ENCODE data around the gene CAPNS2.

The CAPNS2 gene

DNA sequence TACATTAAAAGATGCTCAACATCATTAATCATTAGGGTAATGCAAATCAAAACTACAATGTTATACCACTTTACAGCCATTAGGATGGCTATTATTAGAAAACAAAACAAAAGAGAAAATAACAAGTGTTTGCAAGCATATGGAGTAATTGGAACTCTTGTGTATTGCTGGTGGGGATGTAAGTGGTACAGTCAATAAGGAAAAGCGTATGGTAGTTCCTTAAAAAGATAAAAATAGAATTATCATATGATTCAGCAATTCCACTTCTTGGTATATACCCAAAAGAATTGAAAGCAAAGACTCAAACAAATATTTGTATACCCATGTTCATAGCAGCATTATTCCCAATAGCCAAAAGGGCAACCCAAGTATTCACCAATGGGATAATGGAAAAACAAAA lies 1.4 kb upstream of the CAPNS2 start:
- no peaks in the 10 kb centered on the region for H3K27me3 ChIP-seq (ENCODE audit: insufficient read depth, insufficient read length)
- no peaks in the 10 kb centered on the region for H3K9me3 ChIP-seq (ENCODE audit: insufficient read depth, low read length)
- no peak overlapping the region for H3K9ac ChIP-seq (ENCODE audit: insufficient read length, low read depth)
- DNase-seq (ENCODE audit: low read depth, low spot score), result no peak
- H3K4me3 ChIP-seq (ENCODE audit: insufficient read length, low read depth), result no peak overlapping the region
- peaks cover 15% of the 10 kb centered on the region for H3K36me3 ChIP-seq (ENCODE audit: insufficient read depth, insufficient read length, low read length)
- TF ChIP-seq YY1 (IDR thresholded peaks at IDR 0.05; ENCODE audit: insufficient read depth, insufficient read length), result no peak
- TF ChIP-seq ZNF274 (IDR thresholded peaks at IDR 0.05; ENCODE audit: low read depth, low read length), result no peak
- no peak for TF ChIP-seq SUZ12 (IDR thresholded peaks at IDR 0.05; ENCODE audit: extremely low read depth, insufficient read depth, insufficient read length)
- H3K4me1 ChIP-seq (ENCODE audit: insufficient read depth, insufficient read length), result no peaks in the 10 kb centered on the region

GRCh38 chr16:55567382-55567781 lies 898 bp downstream of the CAPNS2 start:
- H3K4me1 ChIP-seq (ENCODE audit: insufficient read depth, insufficient read length), result no peaks in the 10 kb centered on the region
- no peaks in the 10 kb centered on the region for H3K27me3 ChIP-seq (ENCODE audit: insufficient read depth, insufficient read length)
- no peak for DNase-seq (ENCODE audit: low read depth, low spot score)
- TF ChIP-seq SUZ12 (IDR thresholded peaks at IDR 0.05; ENCODE audit: extremely low read depth, insufficient read depth, insufficient read length) (no peak), YY1 (IDR thresholded peaks at IDR 0.05; ENCODE audit: insufficient read depth, insufficient read length) (no peak), ZNF274 (IDR thresholded peaks at IDR 0.05; ENCODE audit: low read depth, low read length) (no peak)
- peaks cover 10% of the 10 kb centered on the region for H3K36me3 ChIP-seq (ENCODE audit: insufficient read depth, insufficient read length, low read length)
- no peaks in the 10 kb centered on the region for H3K9me3 ChIP-seq (ENCODE audit: insufficient read depth, low read length)
- H3K9ac ChIP-seq (ENCODE audit: insufficient read length, low read depth), result no peak overlapping the region
- no peak overlapping the region for H3K4me3 ChIP-seq (ENCODE audit: insufficient read length, low read depth)

GRCh38 chr16:55568207-55568606 lies 1.7 kb downstream of the CAPNS2 start:
- H3K27me3 ChIP-seq (ENCODE audit: insufficient read depth, insufficient read length), result no peaks in the 10 kb centered on the region

DNA sequence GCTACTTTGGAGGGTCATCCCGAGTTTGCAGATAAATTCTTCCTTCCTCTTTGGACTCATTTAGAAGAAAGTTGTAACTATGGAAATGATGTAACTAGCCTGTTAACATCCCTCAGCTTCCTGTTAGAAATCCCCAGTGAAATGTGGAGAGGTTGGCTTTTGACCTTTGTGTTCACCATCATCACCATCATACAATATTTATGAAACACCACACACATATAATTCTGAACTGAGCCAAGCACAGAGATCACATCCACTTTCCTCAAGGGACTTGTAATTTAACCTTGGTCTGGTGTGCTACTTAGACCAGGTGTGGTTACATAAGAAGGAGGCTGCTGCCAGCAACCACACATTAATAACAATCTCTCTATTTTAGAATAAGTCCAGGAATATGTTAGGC lies 2.5 kb downstream of the CAPNS2 start:
- H3K4me1 ChIP-seq (ENCODE audit: insufficient read depth, insufficient read length), result no peaks in the 10 kb centered on the region
- DNase-seq (ENCODE audit: low read depth, low spot score), result no peak

More at GRCh38 chr16:55568207-55568606, 1.7 kb downstream of the CAPNS2 start:
- Histone ChIP-seq H3K36me3 (ENCODE audit: insufficient read depth, insufficient read length, low read length) (peaks cover 10% of the 10 kb centered on the region), H3K9ac (ENCODE audit: insufficient read length, low read depth) (no peak overlapping the region), H3K4me1 (ENCODE audit: insufficient read depth, insufficient read length) (no peaks in the 10 kb centered on the region), H3K4me3 (ENCODE audit: insufficient read length, low read depth) (no peak overlapping the region), H3K9me3 (ENCODE audit: insufficient read depth, low read length) (no peaks in the 10 kb centered on the region)
- DNase-seq (ENCODE audit: low read depth, low spot score), result no peak
- TF ChIP-seq SUZ12 (IDR thresholded peaks at IDR 0.05; ENCODE audit: extremely low read depth, insufficient read depth, insufficient read length) (no peak), YY1 (IDR thresholded peaks at IDR 0.05; ENCODE audit: insufficient read depth, insufficient read length) (no peak), ZNF274 (IDR thresholded peaks at IDR 0.05; ENCODE audit: low read depth, low read length) (no peak)

GRCh38 chr16:55570159-55570558 lies 3.7 kb downstream of the CAPNS2 start:
- H3K4me1 ChIP-seq (ENCODE audit: insufficient read depth, insufficient read length), result no peaks in the 10 kb centered on the region
- H3K9ac ChIP-seq (ENCODE audit: insufficient read length, low read depth), result no peak overlapping the region
- DNase-seq (ENCODE audit: low read depth, low spot score), result no peak
- no peaks in the 10 kb centered on the region for H3K27me3 ChIP-seq (ENCODE audit: insufficient read depth, insufficient read length)
- peaks cover 10% of the 10 kb centered on the region for H3K36me3 ChIP-seq (ENCODE audit: insufficient read depth, insufficient read length, low read length)
- no peaks in the 10 kb centered on the region for H3K9me3 ChIP-seq (ENCODE audit: insufficient read depth, low read length)
- TF ChIP-seq SUZ12 (IDR thresholded peaks at IDR 0.05; ENCODE audit: extremely low read depth, insufficient read depth, insufficient read length) (no peak), ZNF274 (IDR thresholded peaks at IDR 0.05; ENCODE audit: low read depth, low read length) (no peak), YY1 (IDR thresholded peaks at IDR 0.05; ENCODE audit: insufficient read depth, insufficient read length) (no peak)
- H3K4me3 ChIP-seq (ENCODE audit: insufficient read length, low read depth), result no peak overlapping the region

More for the DNA sequence above, 2.5 kb downstream of the CAPNS2 start:
- H3K9ac ChIP-seq (ENCODE audit: insufficient read length, low read depth), result no peak overlapping the region
- H3K36me3 ChIP-seq (ENCODE audit: insufficient read depth, insufficient read length, low read length), result peaks cover 10% of the 10 kb centered on the region
- H3K27me3 ChIP-seq (ENCODE audit: insufficient read depth, insufficient read length), result no peaks in the 10 kb centered on the region
- H3K9me3 ChIP-seq (ENCODE audit: insufficient read depth, low read length), result no peaks in the 10 kb centered on the region
- no peak overlapping the region for H3K4me3 ChIP-seq (ENCODE audit: insufficient read length, low read depth)
- TF ChIP-seq SUZ12 (IDR thresholded peaks at IDR 0.05; ENCODE audit: extremely low read depth, insufficient read depth, insufficient read length) (no peak), ZNF274 (IDR thresholded peaks at IDR 0.05; ENCODE audit: low read depth, low read length) (no peak), YY1 (IDR thresholded peaks at IDR 0.05; ENCODE audit: insufficient read depth, insufficient read length) (no peak)

DNA sequence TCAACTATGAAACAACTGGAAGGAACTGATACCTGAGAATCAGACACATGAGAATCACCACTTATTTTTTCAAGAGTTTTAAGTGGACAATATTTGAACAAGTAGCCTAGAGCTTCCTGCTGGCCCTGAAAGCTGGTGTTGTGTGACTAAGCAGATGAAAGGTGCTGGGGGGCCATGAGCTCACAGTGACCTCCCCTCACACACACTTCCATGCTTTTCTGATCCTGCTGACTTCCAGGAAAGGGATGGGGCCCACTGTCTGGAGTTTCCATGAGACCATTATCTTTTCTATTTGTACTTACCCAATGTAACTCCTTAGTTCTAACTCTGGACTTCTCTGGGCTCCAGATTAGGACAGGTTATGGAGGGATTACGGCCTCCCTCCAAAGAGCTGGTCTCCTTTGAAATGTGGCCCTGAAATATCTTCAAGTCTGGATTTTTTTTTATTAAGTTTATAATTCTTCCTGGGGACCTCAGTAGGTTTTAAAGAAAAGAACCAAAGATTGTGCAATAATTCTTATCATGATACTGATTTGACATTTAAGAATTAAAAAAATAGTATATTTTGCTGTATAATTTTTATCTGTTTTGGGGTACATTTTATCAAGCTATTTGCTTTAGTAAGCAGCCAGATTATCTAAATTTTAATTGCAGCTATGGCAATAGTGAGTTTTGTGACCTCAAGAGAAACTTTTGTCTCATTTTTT lies 4.9 kb downstream of the CAPNS2 start:
- H3K9me3 ChIP-seq (ENCODE audit: insufficient read depth, low read length), result no peaks in the 10 kb centered on the region
- H3K4me1 ChIP-seq (ENCODE audit: insufficient read depth, insufficient read length), result no peaks in the 10 kb centered on the region
- no peak overlapping the region for H3K4me3 ChIP-seq (ENCODE audit: insufficient read length, low read depth)
- TF ChIP-seq SUZ12 (IDR thresholded peaks at IDR 0.05; ENCODE audit: extremely low read depth, insufficient read depth, insufficient read length), result no peak
- TF ChIP-seq ZNF274 (IDR thresholded peaks at IDR 0.05; ENCODE audit: low read depth, low read length), result no peak
- TF ChIP-seq YY1 (IDR thresholded peaks at IDR 0.05; ENCODE audit: insufficient read depth, insufficient read length), result no peak
- no peak for DNase-seq (ENCODE audit: low read depth, low spot score)
- H3K36me3 ChIP-seq (ENCODE audit: insufficient read depth, insufficient read length, low read length), result peaks cover 12% of the 10 kb centered on the region
- no peaks in the 10 kb centered on the region for H3K27me3 ChIP-seq (ENCODE audit: insufficient read depth, insufficient read length)
- no peak overlapping the region for H3K9ac ChIP-seq (ENCODE audit: insufficient read length, low read depth)

DNA sequence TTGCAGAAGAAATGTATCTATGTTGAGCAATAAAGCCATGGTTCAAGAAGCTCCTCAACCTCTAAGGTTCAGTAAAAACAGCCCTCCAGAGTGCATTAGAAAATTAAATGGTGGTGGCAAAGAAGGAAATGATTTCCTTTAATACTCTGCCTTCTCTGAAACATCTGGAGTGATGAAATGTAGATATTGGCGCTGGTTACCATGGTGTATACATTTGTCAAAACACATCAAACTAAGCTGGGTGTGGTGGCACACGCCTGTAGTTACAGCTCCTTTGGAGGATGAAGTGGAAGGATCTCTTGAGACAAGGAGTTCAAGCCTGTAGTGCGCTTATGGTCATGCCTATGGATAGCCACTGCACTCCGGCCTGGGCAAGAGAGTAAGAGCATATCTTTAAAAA lies 6.0 kb downstream of the CAPNS2 start:
- DNase-seq (ENCODE audit: low read depth, low spot score), result no peak

More for the DNA sequence above, 6.0 kb downstream of the CAPNS2 start:
- no peaks in the 10 kb centered on the region for H3K4me1 ChIP-seq (ENCODE audit: insufficient read depth, insufficient read length)
- H3K4me3 ChIP-seq (ENCODE audit: insufficient read length, low read depth), result no peak overlapping the region
- H3K27me3 ChIP-seq (ENCODE audit: insufficient read depth, insufficient read length), result no peaks in the 10 kb centered on the region
- no peak for TF ChIP-seq YY1 (IDR thresholded peaks at IDR 0.05; ENCODE audit: insufficient read depth, insufficient read length)
- no peak for TF ChIP-seq ZNF274 (IDR thresholded peaks at IDR 0.05; ENCODE audit: low read depth, low read length)
- no peak for TF ChIP-seq SUZ12 (IDR thresholded peaks at IDR 0.05; ENCODE audit: extremely low read depth, insufficient read depth, insufficient read length)
- H3K9me3 ChIP-seq (ENCODE audit: insufficient read depth, low read length), result no peaks in the 10 kb centered on the region
- H3K9ac ChIP-seq (ENCODE audit: insufficient read length, low read depth), result no peak overlapping the region
- H3K36me3 ChIP-seq (ENCODE audit: insufficient read depth, insufficient read length, low read length), result peaks cover 11% of the 10 kb centered on the region

Measured in NT2/D1 (cell line).